22Rv1 (cell line): ENCODE results near the gene GAB4.

Experiments
- H3K27ac ChIP-seq: fragments of 450-650 bp; 2 replicates; pipeline ENCODE4 v1.5.1; 2017
- ZFX ChIP-seq: fragments of 450-650 bp; IDR thresholded peaks from 2 replicates; pipeline ENCODE4 v1.6.1; 2017; ENCODE audit warnings: antibody characterized with exemption, borderline replicate concordance
- TF ChIP-seq, protein P1 (sequence below): fragments of 450-650 bp; IDR thresholded peaks from 2 replicates; pipeline ENCODE4 v1.5.1; 2017; ENCODE audit warnings: mild to moderate bottlenecking

GAB4 gene

GRCh38 chr22:16989915-16990314 is 18.1 kb downstream of the GAB4 start:
- no peak overlapping the region for H3K27ac ChIP-seq

DNA sequence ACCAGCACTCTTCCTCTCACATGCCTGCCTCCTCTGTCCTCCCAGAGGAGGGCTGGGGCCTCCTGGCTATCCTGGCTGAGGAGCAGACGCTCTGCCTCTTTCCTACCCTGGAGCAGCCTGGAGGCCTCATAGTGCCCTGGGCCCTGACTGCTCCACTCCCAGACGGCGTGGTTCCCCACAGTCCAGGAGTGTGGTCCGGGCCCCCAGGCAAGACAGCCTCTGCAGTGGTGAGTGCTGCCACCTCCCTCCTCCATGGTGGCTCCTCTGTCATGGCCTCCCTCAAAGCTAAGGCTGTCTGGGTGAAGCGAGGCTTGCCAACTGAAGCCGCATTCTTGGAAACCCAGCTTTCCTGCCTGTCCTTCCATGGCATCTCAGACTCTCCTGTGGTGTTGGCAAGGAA is 19.8 kb downstream of the GAB4 start:
- TF ChIP-seq, protein P1, sequence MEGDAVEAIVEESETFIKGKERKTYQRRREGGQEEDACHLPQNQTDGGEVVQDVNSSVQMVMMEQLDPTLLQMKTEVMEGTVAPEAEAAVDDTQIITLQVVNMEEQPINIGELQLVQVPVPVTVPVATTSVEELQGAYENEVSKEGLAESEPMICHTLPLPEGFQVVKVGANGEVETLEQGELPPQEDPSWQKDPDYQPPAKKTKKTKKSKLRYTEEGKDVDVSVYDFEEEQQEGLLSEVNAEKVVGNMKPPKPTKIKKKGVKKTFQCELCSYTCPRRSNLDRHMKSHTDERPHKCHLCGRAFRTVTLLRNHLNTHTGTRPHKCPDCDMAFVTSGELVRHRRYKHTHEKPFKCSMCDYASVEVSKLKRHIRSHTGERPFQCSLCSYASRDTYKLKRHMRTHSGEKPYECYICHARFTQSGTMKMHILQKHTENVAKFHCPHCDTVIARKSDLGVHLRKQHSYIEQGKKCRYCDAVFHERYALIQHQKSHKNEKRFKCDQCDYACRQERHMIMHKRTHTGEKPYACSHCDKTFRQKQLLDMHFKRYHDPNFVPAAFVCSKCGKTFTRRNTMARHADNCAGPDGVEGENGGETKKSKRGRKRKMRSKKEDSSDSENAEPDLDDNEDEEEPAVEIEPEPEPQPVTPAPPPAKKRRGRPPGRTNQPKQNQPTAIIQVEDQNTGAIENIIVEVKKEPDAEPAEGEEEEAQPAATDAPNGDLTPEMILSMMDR = no peak
- TF ChIP-seq ZFX = no peak
- no peak overlapping the region for H3K27ac ChIP-seq

More at GRCh38 chr22:16989915-16990314, 18.1 kb downstream of the GAB4 start:
- TF ChIP-seq ZFX = no peak
- TF ChIP-seq, protein P1 = no peak

- TF ChIP-seq, protein P1 = no peak
- TF ChIP-seq ZFX = no peak
- no peak overlapping the region for H3K27ac ChIP-seq
Observed at GRCh38 chr22:16987822-16988221, 20.2 kb downstream of the GAB4 start.

GRCh38 chr22:16975155-16975885 is 32.7 kb downstream of the GAB4 start:
- TF ChIP-seq, protein P1 = no peak
- TF ChIP-seq ZFX = no peak
- no peak overlapping the region for H3K27ac ChIP-seq

GRCh38 chr22:16974298-16975084 is 33.5 kb downstream of the GAB4 start:
- no peak overlapping the region for H3K27ac ChIP-seq
- no peak for TF ChIP-seq ZFX
- TF ChIP-seq, protein P1 = no peak

DNA sequence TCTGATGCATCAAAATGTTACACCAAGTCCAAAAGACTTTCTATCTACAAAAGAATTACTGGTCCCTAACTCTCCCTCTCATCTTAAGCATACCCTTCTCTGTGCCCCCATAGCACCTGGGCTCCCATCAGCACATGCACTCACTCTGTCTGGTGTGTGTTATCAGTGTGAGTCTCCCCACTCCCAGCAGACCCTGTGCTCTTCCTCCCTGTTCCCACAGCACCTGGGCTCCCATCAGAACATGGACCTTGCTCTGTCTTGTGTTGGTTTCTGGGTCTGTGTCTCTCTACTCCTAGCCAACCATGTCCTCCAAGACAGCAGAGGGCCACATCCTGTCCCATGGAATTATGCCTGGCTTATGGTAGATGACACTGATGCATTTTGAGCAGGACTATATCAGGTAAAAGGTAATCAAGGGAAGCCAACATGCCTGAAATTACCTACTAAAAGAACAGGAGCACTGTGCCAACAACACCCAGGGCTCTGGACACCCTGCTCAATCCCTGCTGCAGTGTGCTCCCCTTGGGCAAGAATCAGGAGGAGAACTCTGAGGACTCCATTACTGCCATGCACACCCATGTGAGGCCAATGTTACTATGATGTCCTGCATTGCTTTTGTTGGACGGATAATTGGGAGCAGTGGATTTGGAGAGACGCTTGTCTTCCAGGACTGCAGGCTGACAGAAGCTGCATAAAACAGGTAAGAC is 34.3 kb downstream of the GAB4 start:
- no peak overlapping the region for H3K27ac ChIP-seq
- no peak for TF ChIP-seq ZFX

GRCh38 chr22:16972311-16972710 is 35.7 kb downstream of the GAB4 start:
- no peak overlapping the region for H3K27ac ChIP-seq
- TF ChIP-seq, protein P1 = no peak
- no peak for TF ChIP-seq ZFX
